Keratinocyte (primary cell): ENCODE measurements around the gene DLL4. TPM values are rescaled to one million over a fixed set of nuclear protein-coding genes. Genes with fewer than 3 reads are reported as not detected.

Experiments used
- DNase-seq: peaks from one replicate; pipeline ENCODE4 v3.0.0-alpha.2; 2011; ENCODE audit warnings: low read depth, missing footprints, low spot score
- FAIRE-seq: peaks from 2 replicates; lab custom pipeline; 2011; peaks lifted over from hg19 to GRCh38; lab: Jason Lieb, UNC
- H2AFZ ChIP-seq: 2 replicates; pipeline ENCODE4 v1.6.0; 2012; ENCODE audit warnings: low read length, control low read depth, inconsistent platforms; ENCODE audit not compliant: control insufficient read depth
- H3K27ac ChIP-seq: 2 replicates; pipeline ENCODE4 v1.5.1; 2011; ENCODE audit warnings: low read length; ENCODE audit not compliant: control insufficient read depth, insufficient read depth
- H3K27me3 ChIP-seq: 3 replicates; pipeline ENCODE4 v1.6.0; 2011; ENCODE audit warnings: low read length; ENCODE audit not compliant: control insufficient read depth, insufficient read depth; ENCODE audit errors: extremely low read depth
- H3K36me3 ChIP-seq, 2 experiments: 2 replicates in 1 of 2; 3 replicates in 1 of 2; pipeline ENCODE4 v1.5.1; 2011; ENCODE audit warnings: low read length in 2 of 2, mild to moderate bottlenecking in 1 of 2; ENCODE audit not compliant: control insufficient read depth in 2 of 2, insufficient read depth in 2 of 2; ENCODE audit errors: extremely low read depth in 1 of 2
- H3K4me1 ChIP-seq: 3 replicates; pipeline ENCODE4 v1.5.1; 2011; ENCODE audit warnings: low read length; ENCODE audit not compliant: control insufficient read depth, insufficient read depth; ENCODE audit errors: extremely low read depth
- H3K4me2 ChIP-seq: 3 replicates; pipeline ENCODE4 v1.6.0; 2011; ENCODE audit warnings: low read depth, low read length; ENCODE audit not compliant: control insufficient read depth, insufficient read depth; ENCODE audit errors: extremely low read depth
- H3K4me3 ChIP-seq, 3 experiments: fragments of 200-600 bp in 1 of 3; sonication (generic) in 1 of 3; 2 replicates in 2 of 3; 3 replicates in 1 of 3; pipeline ENCODE4 v1.5.1; 2011 to 2016; ENCODE audit warnings: low read length in 3 of 3, mild to moderate bottlenecking in 3 of 3, control low read depth in 2 of 3, inconsistent platforms in 1 of 3, low read depth in 1 of 3, mixed read lengths in 1 of 3, mixed run types in 1 of 3, moderate library complexity in 1 of 3; ENCODE audit not compliant: control insufficient read depth in 2 of 3, insufficient read depth in 2 of 3; ENCODE audit errors: extremely low read depth in 1 of 3
- H3K79me2 ChIP-seq: 2 replicates; pipeline ENCODE4 v1.6.0; 2012; ENCODE audit warnings: low read length; ENCODE audit not compliant: control insufficient read depth, insufficient read depth
- H3K9ac ChIP-seq: 3 replicates; pipeline ENCODE4 v1.6.0; 2011; ENCODE audit warnings: low read length; ENCODE audit not compliant: control insufficient read depth, insufficient read depth; ENCODE audit errors: extremely low read depth
- H3K9me1 ChIP-seq: 3 replicates; pipeline ENCODE4 v1.6.0; 2011; ENCODE audit warnings: low read length; ENCODE audit not compliant: control insufficient read depth, insufficient read depth; ENCODE audit errors: extremely low read depth
- H3K9me3 ChIP-seq: 2 replicates; pipeline ENCODE4 v1.5.1; 2012; ENCODE audit warnings: low read depth, low read length; ENCODE audit not compliant: control insufficient read depth
- H4K20me1 ChIP-seq: 3 replicates; pipeline ENCODE4 v1.6.0; 2011; ENCODE audit warnings: low read length; ENCODE audit not compliant: control insufficient read depth, insufficient read depth; ENCODE audit errors: extremely low read depth
- EZH2 ChIP-seq: IDR thresholded peaks from one replicate; pipeline ENCODE4 v1.6.1; 2012; ENCODE audit warnings: inconsistent platforms, mild to moderate bottlenecking, low read length, moderate library complexity
- dilution Hi-C: fragments of 300-500 bp; cut with MboI; formaldehyde crosslinking; loops from one replicate; pipeline ENCODE4 v1.7.0; 2020; ENCODE audit warnings: low sequenced_read_pairs; ENCODE audit not compliant: extremely low pct_ligation_motif_present
- polyA plus RNA-seq, 5 experiments: library from polyadenylated mRNA; depleted of rRNA in 3 of 5; stranded (reverse) in 3 of 5; stranded (forward) in 1 of 5; unstranded in 1 of 5; fragments of >200 nt; gene quantifications; 1 replicate in 1 of 5; 2 replicates in 3 of 5; 3 replicates in 1 of 5; pipeline versions ENCODE4 v1.2.1 to v1.2.3, GENCODE V29; 2011 to 2012; ENCODE audit warnings: missing spikeins in 2 of 5, low read depth in 1 of 5, low replicate concordance in 1 of 5
- TF ChIP-seq, protein P1 (sequence below), 3 experiments: IDR thresholded peaks in 1 of 3; conservative IDR thresholded peaks in 1 of 3; optimal IDR thresholded peaks in 1 of 3; 2 replicates in 2 of 3; 3 replicates in 1 of 3; pipeline versions ENCODE3 to v1.5.1; 2011; ENCODE audit warnings: low read length in 3 of 3, mild to moderate bottlenecking in 3 of 3, moderate library complexity in 2 of 3, control low read depth in 1 of 3, inconsistent platforms in 1 of 3; ENCODE audit not compliant: insufficient read depth in 2 of 3; ENCODE audit errors: extremely low read depth in 1 of 3

DLL4 gene
- polyA plus RNA-seq, 1 donor (not counting 4 experiments of a cell fraction or from before 2014, with no cell fraction given), result not detected

DNA sequence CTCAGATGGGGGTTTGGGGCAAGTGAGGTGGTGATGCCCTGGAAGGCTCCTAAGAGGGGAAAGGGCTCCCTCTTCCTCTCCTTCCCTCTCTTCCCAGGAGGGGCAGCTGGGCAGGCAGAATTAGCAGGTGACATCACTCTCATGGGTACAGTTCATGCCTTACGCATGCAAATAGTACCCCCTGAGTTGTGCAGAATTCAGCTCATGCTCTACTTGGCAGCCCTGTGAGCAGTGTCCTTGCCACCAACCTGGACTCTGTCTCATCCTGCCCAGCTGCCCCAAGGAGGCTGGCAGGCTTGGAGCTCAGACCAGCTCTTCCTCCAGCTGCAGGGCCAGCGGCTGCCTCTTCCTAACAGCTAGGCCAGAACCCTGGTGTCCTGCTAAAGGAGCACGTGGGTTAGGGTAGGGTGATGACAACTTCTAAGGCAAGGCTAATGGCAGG is 27.4 kb downstream of the DLL4 start:
- no peak overlapping the region for H3K4me2 ChIP-seq
- FAIRE-seq, result no peak

DNA sequence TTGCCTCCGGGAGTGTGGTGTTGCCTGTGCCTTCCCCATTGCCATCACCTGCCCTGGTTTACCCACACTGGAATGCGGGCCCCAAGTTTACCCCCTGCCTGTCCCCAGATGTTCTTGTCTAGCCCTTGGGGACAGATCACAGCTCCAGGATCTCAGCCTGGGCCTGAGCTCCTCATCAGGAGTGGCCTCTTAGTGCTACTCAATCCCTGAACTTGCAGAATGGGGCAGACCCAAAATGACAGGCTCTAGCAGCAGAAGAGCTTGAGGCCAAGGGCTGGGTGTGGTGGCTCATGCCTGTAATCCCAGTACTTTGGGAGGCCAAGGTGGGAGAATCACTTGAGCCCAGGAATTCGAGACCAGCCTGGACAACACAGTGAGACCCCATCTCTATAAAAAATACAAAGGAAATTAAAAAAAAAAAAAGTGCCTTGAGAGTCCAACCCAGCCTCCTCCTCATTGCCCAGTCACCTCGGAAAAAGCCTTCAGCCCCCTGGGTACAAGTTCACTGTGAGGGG is 28.0 kb downstream of the DLL4 start:
- H3K36me3 ChIP-seq, result peaks cover 4 to 15% of the 10 kb centered on the region in 2 experiments
- H3K4me2 ChIP-seq, result no peak overlapping the region
- H3K79me2 ChIP-seq, result no peaks in the 10 kb centered on the region
- DNase-seq (no peak), FAIRE-seq (no peak)
- H3K9me3 ChIP-seq, result no peaks in the 10 kb centered on the region
- peaks cover 3% of the 10 kb centered on the region for H4K20me1 ChIP-seq
- H3K4me1 ChIP-seq, result peaks cover 19% of the 10 kb centered on the region
- no peaks in the 10 kb centered on the region for H3K27me3 ChIP-seq
- dilution Hi-C loops, result no loop called here
- H2AFZ ChIP-seq, result no peak overlapping the region
- no peak overlapping the region for H3K9ac ChIP-seq
- H3K27ac ChIP-seq, result no peak overlapping the region
- TF ChIP-seq, protein P1, sequence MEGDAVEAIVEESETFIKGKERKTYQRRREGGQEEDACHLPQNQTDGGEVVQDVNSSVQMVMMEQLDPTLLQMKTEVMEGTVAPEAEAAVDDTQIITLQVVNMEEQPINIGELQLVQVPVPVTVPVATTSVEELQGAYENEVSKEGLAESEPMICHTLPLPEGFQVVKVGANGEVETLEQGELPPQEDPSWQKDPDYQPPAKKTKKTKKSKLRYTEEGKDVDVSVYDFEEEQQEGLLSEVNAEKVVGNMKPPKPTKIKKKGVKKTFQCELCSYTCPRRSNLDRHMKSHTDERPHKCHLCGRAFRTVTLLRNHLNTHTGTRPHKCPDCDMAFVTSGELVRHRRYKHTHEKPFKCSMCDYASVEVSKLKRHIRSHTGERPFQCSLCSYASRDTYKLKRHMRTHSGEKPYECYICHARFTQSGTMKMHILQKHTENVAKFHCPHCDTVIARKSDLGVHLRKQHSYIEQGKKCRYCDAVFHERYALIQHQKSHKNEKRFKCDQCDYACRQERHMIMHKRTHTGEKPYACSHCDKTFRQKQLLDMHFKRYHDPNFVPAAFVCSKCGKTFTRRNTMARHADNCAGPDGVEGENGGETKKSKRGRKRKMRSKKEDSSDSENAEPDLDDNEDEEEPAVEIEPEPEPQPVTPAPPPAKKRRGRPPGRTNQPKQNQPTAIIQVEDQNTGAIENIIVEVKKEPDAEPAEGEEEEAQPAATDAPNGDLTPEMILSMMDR (optimal IDR thresholded peaks at IDR 0.05 in 1 of 3, IDR thresholded peaks at IDR 0.05 in 1 of 3, conservative IDR thresholded peaks at IDR 0.05 in 1 of 3; ENCODE audit: extremely low read depth in 1 of 3, insufficient read depth in 2 of 3, low read length in 3 of 3), result no peak
- TF ChIP-seq EZH2, result no peak
- no peak overlapping the region for H3K4me3 ChIP-seq
- H3K9me1 ChIP-seq, result no peaks in the 10 kb centered on the region

More for the DNA sequence above, 27.4 kb downstream of the DLL4 start:
- Histone ChIP-seq H3K79me2 (no peaks in the 10 kb centered on the region), H3K36me3 (peaks cover 4 to 15% of the 10 kb centered on the region in 2 experiments), H4K20me1 (peaks cover 3% of the 10 kb centered on the region), H3K27ac (no peak overlapping the region), H3K9ac (no peak overlapping the region), H3K27me3 (no peaks in the 10 kb centered on the region), H3K4me1 (peaks cover 20% of the 10 kb centered on the region), H3K9me1 (no peaks in the 10 kb centered on the region), H3K9me3 (no peaks in the 10 kb centered on the region), H3K4me3 (no peak overlapping the region), H2AFZ (no peak overlapping the region)
- dilution Hi-C loops, result no loop called here
- TF ChIP-seq EZH2, result no peak
- TF ChIP-seq, protein P1 (optimal IDR thresholded peaks at IDR 0.05 in 1 of 3, IDR thresholded peaks at IDR 0.05 in 1 of 3, conservative IDR thresholded peaks at IDR 0.05 in 1 of 3; ENCODE audit: extremely low read depth in 1 of 3, insufficient read depth in 2 of 3, low read length in 3 of 3), result no peak
- DNase-seq, result no peak
